Sigmoid colon (tissue), 7 donors: Measurements from ENCODE around the gene TBX1. TPM values are rescaled to one million over a fixed set of nuclear protein-coding genes. Genes with fewer than 3 reads are reported as not detected.

ENCODE experiments used
- DNase-seq: peaks from one replicate; pipeline ENCODE4 v3.0.0-alpha.2; 2019
- H3K27ac ChIP-seq, 4 donors: fragments of 200-600 bp; sonication (generic); one replicate each; pipeline ENCODE4 v1.5.1; 2016 to 2019; ENCODE audit warnings: mild to moderate bottlenecking in 1 of 4
- H3K27me3 ChIP-seq, 3 donors: fragments of 200-600 bp; sonication (generic); one replicate each; pipeline ENCODE4 v1.5.1; 2019; ENCODE audit warnings: mild to moderate bottlenecking in 1 of 3
- H3K36me3 ChIP-seq, 4 donors: fragments of 200-600 bp; sonication (generic); one replicate each; pipeline ENCODE4 v1.5.1; 2016 to 2019
- H3K4me1 ChIP-seq, 4 donors: fragments of 200-600 bp; sonication (generic); one replicate each; pipeline ENCODE4 v1.5.1; 2017 to 2019
- H3K4me3 ChIP-seq, 4 donors: fragments of 200-600 bp; sonication (generic); one replicate each; pipeline ENCODE4 v1.5.1; 2017 to 2019; ENCODE audit warnings: mild to moderate bottlenecking in 2 of 4, moderate library complexity in 1 of 4
- H3K9me3 ChIP-seq, 4 donors: fragments of 200-600 bp in 3 of 4; sonication (generic) in 3 of 4; one replicate each; pipeline versions ENCODE4 v1.5.1 to v1.6.1; 2013 to 2019
- EP300 ChIP-seq, 4 donors: sonication (generic); formaldehyde crosslinking; IDR thresholded peaks; one replicate each; pipeline ENCODE4 v1.6.1; 2017; ENCODE audit warnings: antibody characterized with exemption in 4 of 4
- POLR2A ChIP-seq, 2 donors: fragments of 450-650 bp; IDR thresholded peaks; one replicate each; pipeline ENCODE4 v1.6.1; 2016; ENCODE audit warnings: antibody characterized with exemption in 2 of 2, mild to moderate bottlenecking in 2 of 2, moderate library complexity in 2 of 2
- POLR2AphosphoS5 ChIP-seq, 4 donors: sonication (generic); formaldehyde crosslinking; IDR thresholded peaks; one replicate each; pipeline ENCODE4 v1.6.1; 2017; ENCODE audit warnings: antibody characterized with exemption in 4 of 4
- WGBS, 2 donors: extraction: QIAGEN DNeasy Blood & Tissue Kit; methylation state at CpG; one replicate each; pipeline ENCODE4 v1.1.7; 2013; 5-methylcytosine and 5-hydroxymethylcytosine counted together
- intact Hi-C: fragments of 100-400 bp; cut with DNase I; formaldehyde crosslinking; loops from one replicate; pipeline ENCODE4 v1.15.1; 2023
- polyA plus RNA-seq, 3 donors: library from polyadenylated mRNA; stranded (reverse); fragments of 200-250 nt; gene quantifications; one replicate each; pipeline ENCODE4 v1.2.3, GENCODE V29; 2013
- total RNA-seq, 4 donors: library from RNA; depleted of rRNA; stranded (reverse); fragments of >200 nt; gene quantifications; one replicate each; pipeline ENCODE4 v1.1.0, GENCODE V29; 2016
- TF ChIP-seq, protein P1 (sequence below), 4 experiments: fragments of 450-650 bp in 3 of 4; fragments of 200-600 bp in 1 of 4; IDR thresholded peaks; one replicate each; pipeline ENCODE4 v1.5.1; 2016 to 2019; ENCODE audit warnings: antibody characterized with exemption in 4 of 4, mild to moderate bottlenecking in 3 of 4, moderate library complexity in 2 of 4
- donor health status: healthy with polysubstance abuse.
- donor health status: Bipolar disorder and iron deficiency.
- donor health status: healthy.

TBX1 gene
- total and polyA plus RNA-seq, 7 donors, result 1.7 to 4.3 (median 2.8) TPM; not detected in 1

DNA sequence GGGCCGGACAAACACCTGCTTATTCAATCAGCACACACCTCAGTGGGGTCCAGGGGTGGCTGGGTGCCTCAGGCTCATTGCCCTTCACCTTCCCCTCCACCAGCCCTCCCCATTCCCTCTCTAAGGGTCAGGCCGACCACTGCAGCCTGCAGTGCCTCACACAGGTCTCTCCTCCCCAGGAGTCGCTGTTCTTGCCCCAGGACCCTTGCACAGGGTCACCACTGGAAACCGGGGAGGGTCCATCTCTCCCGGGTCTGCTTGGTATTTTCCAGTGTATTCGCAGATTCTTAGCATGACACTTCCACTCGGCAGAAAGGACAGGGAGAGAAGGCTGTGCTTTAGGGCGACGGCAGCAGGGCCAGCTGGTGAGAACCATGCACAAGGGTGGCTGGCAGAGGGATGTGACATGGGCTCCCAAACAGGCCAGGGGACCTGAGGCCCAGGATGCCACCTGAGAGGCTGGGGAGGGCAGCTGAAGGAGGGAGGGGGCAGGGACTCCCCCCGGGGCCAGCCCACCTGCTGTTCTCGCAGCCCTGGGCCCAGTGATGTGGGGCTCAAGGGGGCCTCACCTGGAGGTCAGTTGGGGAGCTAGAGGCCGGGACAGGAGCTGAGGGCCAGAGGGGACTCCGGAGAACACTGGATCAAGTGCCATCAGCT, 16.1 kb upstream of the TBX1 start:
- H3K36me3 ChIP-seq, result no peaks in the 10 kb centered on the region
- no peak overlapping the region for H3K4me3 ChIP-seq
- DNase-seq, result no peak
- H3K27me3 ChIP-seq, result peaks cover 0 to under 1% (median 0%) of the 10 kb centered on the region in 3 donors
- WGBS, 2 donors, result 86 to 90% methylated on average over 13 of the region's 13 CpGs
- no peaks in the 10 kb centered on the region for H3K4me1 ChIP-seq
- no peak for TF ChIP-seq POLR2AphosphoS5 (IDR thresholded peaks at IDR 0.05)
- TF ChIP-seq, protein P1, sequence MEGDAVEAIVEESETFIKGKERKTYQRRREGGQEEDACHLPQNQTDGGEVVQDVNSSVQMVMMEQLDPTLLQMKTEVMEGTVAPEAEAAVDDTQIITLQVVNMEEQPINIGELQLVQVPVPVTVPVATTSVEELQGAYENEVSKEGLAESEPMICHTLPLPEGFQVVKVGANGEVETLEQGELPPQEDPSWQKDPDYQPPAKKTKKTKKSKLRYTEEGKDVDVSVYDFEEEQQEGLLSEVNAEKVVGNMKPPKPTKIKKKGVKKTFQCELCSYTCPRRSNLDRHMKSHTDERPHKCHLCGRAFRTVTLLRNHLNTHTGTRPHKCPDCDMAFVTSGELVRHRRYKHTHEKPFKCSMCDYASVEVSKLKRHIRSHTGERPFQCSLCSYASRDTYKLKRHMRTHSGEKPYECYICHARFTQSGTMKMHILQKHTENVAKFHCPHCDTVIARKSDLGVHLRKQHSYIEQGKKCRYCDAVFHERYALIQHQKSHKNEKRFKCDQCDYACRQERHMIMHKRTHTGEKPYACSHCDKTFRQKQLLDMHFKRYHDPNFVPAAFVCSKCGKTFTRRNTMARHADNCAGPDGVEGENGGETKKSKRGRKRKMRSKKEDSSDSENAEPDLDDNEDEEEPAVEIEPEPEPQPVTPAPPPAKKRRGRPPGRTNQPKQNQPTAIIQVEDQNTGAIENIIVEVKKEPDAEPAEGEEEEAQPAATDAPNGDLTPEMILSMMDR (IDR thresholded peaks at IDR 0.05), result no peak
- no peak for TF ChIP-seq POLR2A (IDR thresholded peaks at IDR 0.05)
- TF ChIP-seq EP300 (IDR thresholded peaks at IDR 0.05), result no peak
- intact Hi-C loops, result no loop called here
- H3K27ac ChIP-seq, result no peak overlapping the region
- H3K9me3 ChIP-seq, result no peaks in the 10 kb centered on the region

DNA sequence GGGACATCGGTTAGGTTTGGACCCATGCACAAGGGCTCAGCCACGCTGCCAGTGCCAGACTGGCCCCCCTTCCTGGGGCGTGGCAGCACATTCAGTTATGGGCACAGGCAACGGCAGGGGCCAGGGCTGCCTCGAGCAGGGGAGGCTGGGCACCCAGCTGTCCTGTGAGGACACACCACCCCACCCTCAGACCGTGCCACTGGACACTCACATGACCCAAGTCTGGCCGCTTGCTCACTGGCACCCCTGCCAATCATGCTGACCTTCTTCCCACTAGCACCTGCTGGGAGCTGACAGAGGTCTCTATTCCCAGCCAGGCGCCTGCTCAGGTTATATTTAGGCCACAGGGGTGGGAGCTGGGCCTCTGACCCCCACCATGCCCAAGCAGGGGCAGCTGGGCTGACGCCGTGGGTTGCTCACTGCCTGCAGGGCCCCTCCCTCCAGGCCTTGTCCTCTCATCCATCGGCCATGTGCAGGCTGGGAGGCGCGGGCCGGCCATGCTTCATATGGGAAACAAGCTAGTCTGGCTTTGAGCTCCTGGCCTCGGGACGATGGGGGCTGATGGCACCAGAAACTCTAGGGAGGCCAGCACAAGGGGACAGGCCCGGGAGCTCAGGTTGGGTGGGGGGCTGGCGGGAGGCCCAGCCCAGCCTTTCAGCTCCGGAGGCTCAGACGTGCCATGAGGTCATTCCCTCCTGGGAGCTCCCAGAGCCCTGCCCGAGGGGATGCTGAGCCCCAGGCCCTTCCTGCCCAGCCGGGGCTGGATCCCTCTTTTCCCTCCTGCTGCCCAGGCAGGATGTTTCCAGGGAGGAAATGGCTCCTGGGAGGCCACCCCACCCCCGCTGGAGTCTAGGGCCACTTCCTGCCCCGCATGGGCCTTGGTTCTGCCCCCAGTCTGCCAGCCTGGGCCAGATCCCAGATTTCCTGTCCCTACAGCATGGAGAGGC, 15.2 kb upstream of the TBX1 start:
- H3K27ac ChIP-seq, result no peak overlapping the region
- TF ChIP-seq, protein P1 (IDR thresholded peaks at IDR 0.05), result no peak
- TF ChIP-seq POLR2A (IDR thresholded peaks at IDR 0.05) (no peak), EP300 (IDR thresholded peaks at IDR 0.05) (no peak), POLR2AphosphoS5 (IDR thresholded peaks at IDR 0.05) (no peak)
- peaks cover 0 to 9% (median 0%) of the 10 kb centered on the region in 3 donors for H3K27me3 ChIP-seq
- no peak overlapping the region for H3K4me3 ChIP-seq
- DNase-seq, result no peak
- intact Hi-C loops, result no loop called here
- H3K4me1 ChIP-seq, result no peaks in the 10 kb centered on the region
- WGBS, 2 donors, result 48 to 71% methylated on average over 24 of the region's 24 CpGs
- no peaks in the 10 kb centered on the region for H3K9me3 ChIP-seq
- H3K36me3 ChIP-seq, result no peaks in the 10 kb centered on the region

DNA sequence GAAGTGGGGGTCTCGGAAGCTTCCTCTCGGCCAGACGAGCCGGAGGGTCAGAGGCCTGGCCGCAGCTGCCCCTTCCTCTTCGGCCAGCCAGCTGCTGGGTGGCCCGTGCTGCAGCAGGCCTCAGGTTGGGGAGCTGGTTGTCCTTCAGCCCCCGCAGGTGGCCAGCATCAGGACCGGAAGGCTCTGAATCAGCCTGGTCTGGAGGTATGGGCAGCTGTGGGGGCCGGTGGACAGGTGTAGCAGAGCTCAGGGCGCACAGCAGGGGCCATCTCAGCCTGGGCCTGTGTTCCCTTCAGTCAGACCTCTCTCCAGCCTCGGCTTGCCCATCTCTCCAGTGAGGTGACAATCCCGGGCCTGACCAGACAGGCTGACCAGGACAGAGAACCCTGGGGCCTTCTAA, 13.9 kb upstream of the TBX1 start:
- no peak overlapping the region for H3K4me3 ChIP-seq
- no peak for DNase-seq
- 88 to 93% methylated on average over 13 of the region's 13 CpGs for WGBS, 2 donors
- H3K27ac ChIP-seq, result no peak overlapping the region
- TF ChIP-seq, protein P1 (IDR thresholded peaks at IDR 0.05), result no peak
- TF ChIP-seq POLR2A (IDR thresholded peaks at IDR 0.05) (no peak), POLR2AphosphoS5 (IDR thresholded peaks at IDR 0.05) (no peak), EP300 (IDR thresholded peaks at IDR 0.05) (no peak)
- peaks cover 0 to 20% (median 0%) of the 10 kb centered on the region in 3 donors for H3K27me3 ChIP-seq
- H3K4me1 ChIP-seq, result no peaks in the 10 kb centered on the region
- intact Hi-C loops, result no loop called here
- no peaks in the 10 kb centered on the region for H3K9me3 ChIP-seq
- no peaks in the 10 kb centered on the region for H3K36me3 ChIP-seq

DNA sequence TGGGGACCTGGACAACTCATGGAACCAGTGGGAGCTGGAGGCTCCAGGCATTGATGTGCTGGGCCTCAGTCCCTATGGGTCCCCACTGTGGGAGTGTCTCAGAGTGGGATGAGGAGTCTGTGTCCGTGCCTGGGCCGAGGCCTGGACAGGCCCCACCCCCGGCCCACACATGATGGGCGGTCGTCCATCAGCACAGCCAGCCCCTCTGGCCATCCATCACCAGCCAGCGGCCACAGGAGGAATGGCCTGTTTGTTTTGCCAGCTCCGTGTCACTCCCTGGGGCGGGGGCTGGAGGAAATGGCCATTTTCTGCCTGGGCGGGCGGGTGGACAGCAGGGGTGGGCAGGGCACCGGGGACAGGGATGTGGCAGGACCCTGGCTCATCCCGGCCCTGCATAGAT, 13.0 kb upstream of the TBX1 start:
- intact Hi-C loops, result no loop called here
- H3K27me3 ChIP-seq, result peaks cover 0 to 24% (median 0%) of the 10 kb centered on the region in 3 donors
- no peaks in the 10 kb centered on the region for H3K9me3 ChIP-seq
- no peaks in the 10 kb centered on the region for H3K36me3 ChIP-seq
- WGBS, 2 donors, result 56 to 76% methylated on average over 12 of the region's 12 CpGs
- DNase-seq, result no peak
- TF ChIP-seq EP300 (IDR thresholded peaks at IDR 0.05), result no peak
- TF ChIP-seq POLR2AphosphoS5 (IDR thresholded peaks at IDR 0.05), result no peak
- TF ChIP-seq POLR2A (IDR thresholded peaks at IDR 0.05), result no peak
- TF ChIP-seq, protein P1 (IDR thresholded peaks at IDR 0.05), result no peak
- no peak overlapping the region for H3K27ac ChIP-seq
- H3K4me3 ChIP-seq, result no peak overlapping the region
- H3K4me1 ChIP-seq, result no peaks in the 10 kb centered on the region
